IMR-90 (cell line): ENCODE results near the gene HEXIM1. TPM values are rescaled to one million over a fixed set of nuclear protein-coding genes. Genes with fewer than 3 reads are reported as not detected.

Source experiments
- ATAC-seq: fragments of 200-7000 bp; cut with Tn5 transposase; 2 replicates; pipeline ENCODE4 v1.9.1; 2020; ENCODE audit warnings: low read depth, mild to moderate bottlenecking, moderate library complexity
- BruUV-seq: library from RNA; stranded (reverse); fragments of 400-500 nt; replicated peaks from 2 replicates; lab custom pipeline; 2021; lab: Mats Ljungman, UMichigan
- CTCF ChIA-PET: fragments of 300-600 bp; formaldehyde crosslinking; extraction: SDS; loops from one replicate; lab custom pipeline; 2021; ENCODE audit warnings: antibody characterized with exemption; lab: Yijun Ruan, JAX
- POLR2A ChIA-PET: fragments of 300-600 bp; sonication (Branson Sonifier 250); formaldehyde crosslinking; loops from one replicate; lab custom pipeline; 2022; ENCODE audit warnings: antibody characterized with exemption; ENCODE audit not compliant: unreplicated experiment; lab: Charles Lee
- DNase-seq: peaks from one replicate; pipeline ENCODE4 v3.0.0; 2013
- H2AFZ ChIP-seq: replicated peaks from 2 replicates; pipeline ENCODE3; 2013; ENCODE audit warnings: low read length, mild to moderate bottlenecking; ENCODE audit not compliant: poor library complexity
- H2AK5ac ChIP-seq: 2 replicates; pipeline ENCODE4 v1.6.1; 2013; ENCODE audit warnings: low read depth, low read length, inconsistent platforms
- H2AK9ac ChIP-seq: replicated peaks from 2 replicates; pipeline ENCODE3; 2013; ENCODE audit warnings: mild to moderate bottlenecking, low read depth, low read length, moderate library complexity; ENCODE audit not compliant: poor library complexity
- H2BK120ac ChIP-seq: 2 replicates; pipeline ENCODE4 v1.6.1; 2013; ENCODE audit warnings: low read depth, low read length, inconsistent platforms
- H2BK15ac ChIP-seq: 3 replicates; pipeline ENCODE4 v1.6.1; 2013; ENCODE audit warnings: low read depth, low read length, inconsistent platforms
- H2BK20ac ChIP-seq: 2 replicates; pipeline ENCODE4 v1.6.1; 2013; ENCODE audit warnings: low read depth, mild to moderate bottlenecking, inconsistent platforms, low read length, moderate library complexity
- H2BK5ac ChIP-seq: 2 replicates; pipeline ENCODE4 v1.6.1; 2013; ENCODE audit warnings: mild to moderate bottlenecking, low read depth, low read length, inconsistent platforms; ENCODE audit not compliant: poor library complexity, severe bottlenecking
- H3K14ac ChIP-seq: replicated peaks from 2 replicates; pipeline ENCODE4 v1.6.1; 2013; ENCODE audit warnings: low read depth, low read length, inconsistent platforms
- H3K18ac ChIP-seq: 2 replicates; pipeline ENCODE4 v1.6.1; 2013; ENCODE audit warnings: low read depth, low read length, control low read depth
- H3K23ac ChIP-seq: 2 replicates; pipeline ENCODE4 v1.6.1; 2013; ENCODE audit warnings: low read depth, low read length, inconsistent platforms
- H3K27ac ChIP-seq: 2 replicates; pipeline ENCODE4 v1.5.1; 2013; ENCODE audit warnings: mild to moderate bottlenecking, control low read depth, low read length; ENCODE audit not compliant: insufficient read depth
- H3K27me3 ChIP-seq: 2 replicates; pipeline ENCODE4 v1.6.1; 2013; ENCODE audit warnings: low read length; ENCODE audit not compliant: control insufficient read depth, insufficient read depth
- H3K36me3 ChIP-seq: 2 replicates; pipeline ENCODE4 v1.6.1; 2013; ENCODE audit warnings: low read length, mixed read lengths; ENCODE audit not compliant: control insufficient read depth, insufficient read depth
- H3K4ac ChIP-seq: 2 replicates; pipeline ENCODE4 v1.6.1; 2013; ENCODE audit warnings: low read depth, low read length, inconsistent platforms
- H3K4me1 ChIP-seq: 2 replicates; pipeline ENCODE4 v1.6.1; 2013; ENCODE audit warnings: low read length, mixed read lengths; ENCODE audit not compliant: control insufficient read depth, insufficient read depth
- H3K4me2 ChIP-seq: 2 replicates; pipeline ENCODE4 v1.6.1; 2013; ENCODE audit warnings: low read depth, mild to moderate bottlenecking, control low read depth, low read length, moderate library complexity
- H3K4me3 ChIP-seq: 2 replicates; pipeline ENCODE4 v1.5.1; 2013; ENCODE audit warnings: low read depth, mild to moderate bottlenecking, control low read depth, low read length, moderate library complexity; ENCODE audit not compliant: insufficient read depth
- H3K56ac ChIP-seq: 2 replicates; pipeline ENCODE4 v1.6.1; 2013; ENCODE audit warnings: low read length, inconsistent platforms; ENCODE audit not compliant: insufficient read depth; ENCODE audit errors: extremely low read depth
- H3K79me1 ChIP-seq, 2 experiments: 2 replicates each; pipeline ENCODE4 v1.6.1; 2013; ENCODE audit warnings: low read length in 2 of 2, inconsistent platforms in 1 of 2, low read depth in 1 of 2
- H3K9ac ChIP-seq: 2 replicates; pipeline ENCODE4 v1.6.1; 2013; ENCODE audit warnings: low read depth, low read length, control low read depth
- H3K9me1 ChIP-seq: 2 replicates; pipeline ENCODE4 v1.6.1; 2013; ENCODE audit warnings: low read length, inconsistent platforms; ENCODE audit not compliant: insufficient read depth
- H3K9me3 ChIP-seq: 2 replicates; pipeline ENCODE4 v1.6.1; 2013; ENCODE audit warnings: low read length; ENCODE audit not compliant: control insufficient read depth, insufficient read depth
- H4K20me1 ChIP-seq: 2 replicates; pipeline ENCODE4 v1.6.1; 2013; ENCODE audit warnings: low read length, inconsistent platforms; ENCODE audit not compliant: insufficient read depth
- H4K5ac ChIP-seq: 2 replicates; pipeline ENCODE4 v1.6.1; 2013; ENCODE audit warnings: mild to moderate bottlenecking, low read depth, low read length, control low read depth
- H4K8ac ChIP-seq, 2 experiments: 2 replicates each; pipeline ENCODE4 v1.6.1; 2013; ENCODE audit warnings: low read depth in 2 of 2, low read length in 2 of 2, control low read depth in 1 of 2, inconsistent platforms in 1 of 2
- H4K91ac ChIP-seq: 2 replicates; pipeline ENCODE4 v1.6.1; 2013; ENCODE audit warnings: low read depth, low read length, inconsistent platforms; ENCODE audit not compliant: insufficient read depth
- BHLHE40 ChIP-seq: fragments of 150-350 bp; IDR thresholded peaks from 2 replicates; pipeline ENCODE4 v1.6.1; 2016; ENCODE audit warnings: mild to moderate bottlenecking, low read depth, low read length
- CEBPB ChIP-seq: IDR thresholded peaks from 2 replicates; pipeline ENCODE4 v1.6.1; 2012; ENCODE audit warnings: low read depth, low read length, improper control_type of control experiment
- CHD1 ChIP-seq: IDR thresholded peaks from 2 replicates; pipeline ENCODE4 v1.6.1; 2012; ENCODE audit warnings: low read depth, low read length, improper control_type of control experiment
- CTCF ChIP-seq: conservative IDR thresholded peaks from 2 replicates; pipeline ENCODE4 v1.5.1; 2012; ENCODE audit warnings: mild to moderate bottlenecking, low read depth, low read length, improper control_type of control experiment
- ELK1 ChIP-seq: fragments of 150-350 bp; IDR thresholded peaks from 2 replicates; pipeline ENCODE4 v1.6.1; 2016; ENCODE audit warnings: low read depth, mild to moderate bottlenecking, low read length, moderate library complexity, borderline replicate concordance
- FOS ChIP-seq: fragments of 150-350 bp; IDR thresholded peaks from 2 replicates; pipeline ENCODE4 v1.6.1; 2016; ENCODE audit warnings: low read depth, low read length
- MAFK ChIP-seq: IDR thresholded peaks from 2 replicates; pipeline ENCODE4 v1.6.1; 2012; ENCODE audit warnings: low read depth, low read length, improper control_type of control experiment
- MAZ ChIP-seq: IDR thresholded peaks from 2 replicates; pipeline ENCODE4 v1.6.1; 2012; ENCODE audit warnings: low read depth, mild to moderate bottlenecking, low read length, improper control_type of control experiment, moderate library complexity, borderline replicate concordance
- MXI1 ChIP-seq: IDR thresholded peaks from 2 replicates; pipeline ENCODE4 v1.6.1; 2012; ENCODE audit warnings: low read depth, mild to moderate bottlenecking, low read length, moderate library complexity, borderline replicate concordance
- NFE2L2 ChIP-seq: fragments of 150-350 bp; IDR thresholded peaks from 2 replicates; pipeline ENCODE4 v1.6.1; 2016; ENCODE audit warnings: low read depth, mild to moderate bottlenecking, low read length
- POLR2A ChIP-seq: IDR thresholded peaks from 2 replicates; pipeline ENCODE4 v1.6.1; 2012; ENCODE audit warnings: mild to moderate bottlenecking, low read depth, low read length
- RAD21 ChIP-seq: IDR thresholded peaks from 2 replicates; pipeline ENCODE4 v1.6.1; 2012; ENCODE audit warnings: low read length, improper control_type of control experiment
- RCOR1 ChIP-seq: IDR thresholded peaks from 2 replicates; pipeline ENCODE4 v1.6.1; 2012; ENCODE audit warnings: mild to moderate bottlenecking, low read length, improper control_type of control experiment; ENCODE audit not compliant: insufficient replicate concordance
- RFX5 ChIP-seq: IDR thresholded peaks from 2 replicates; pipeline ENCODE4 v1.8.0; 2012; ENCODE audit warnings: low read depth, mild to moderate bottlenecking, low read length, moderate library complexity
- SMC3 ChIP-seq: fragments of 150-350 bp; IDR thresholded peaks from 2 replicates; pipeline ENCODE4 v1.6.1; 2016; ENCODE audit warnings: low read depth, mild to moderate bottlenecking, antibody characterized with exemption, low read length, moderate library complexity
- WGBS, 2 experiments: methylation state at CpG; one replicate each; pipeline versions ENCODE4 v1.1.5 to v1.1.7; 2013; ENCODE audit warnings: missing lambda C conversion rate in 2 of 2; ENCODE audit not compliant: insufficient read length in 1 of 2; ENCODE audit errors: extremely low coverage in 2 of 2; 5-methylcytosine and 5-hydroxymethylcytosine counted together
- dilution Hi-C: fragments of 300-500 bp; cut with HindIII; formaldehyde crosslinking; loops from one replicate; pipeline ENCODE4 v1.14.3; 2018; ENCODE audit warnings: low sequenced_read_pairs; ENCODE audit not compliant: unreplicated experiment
- in situ Hi-C: fragments of 300-500 bp; cut with MboI; formaldehyde crosslinking; loops from 3 replicates; pipeline ENCODE4 v1.14.3; 2019; ENCODE audit warnings: low sequenced_read_pairs, inconsistent platforms, mixed read lengths
- intact Hi-C: fragments of 100-400 bp; cut with micrococcal nuclease; formaldehyde crosslinking; loops from 2 replicates; pipeline ENCODE4 v1.10.0; 2022
- polyA plus RNA-seq, 3 experiments: library from polyadenylated mRNA; depleted of rRNA; stranded (reverse); fragments of >200 nt; gene quantifications; 2 replicates each; pipeline ENCODE4 v1.2.3, GENCODE V29; 2012; ENCODE audit warnings: low replicate concordance in 1 of 3
- total RNA-seq: library from RNA; depleted of rRNA; stranded (reverse); fragments of >200 nt; gene quantifications from 2 replicates; pipeline ENCODE4 v1.2.3, GENCODE V29; 2012
- TF ChIP-seq, protein P1 (sequence below): fragments of 150-350 bp; IDR thresholded peaks from 2 replicates; pipeline ENCODE4 v1.6.1; 2017; ENCODE audit warnings: mild to moderate bottlenecking, antibody characterized with exemption, low read length, low read depth

The HEXIM1 gene
- total and polyA plus RNA-seq, 2 of the 4 experiments (the other 2 are of a cell fraction), result 5.9 to 14.5 TPM

DNA sequence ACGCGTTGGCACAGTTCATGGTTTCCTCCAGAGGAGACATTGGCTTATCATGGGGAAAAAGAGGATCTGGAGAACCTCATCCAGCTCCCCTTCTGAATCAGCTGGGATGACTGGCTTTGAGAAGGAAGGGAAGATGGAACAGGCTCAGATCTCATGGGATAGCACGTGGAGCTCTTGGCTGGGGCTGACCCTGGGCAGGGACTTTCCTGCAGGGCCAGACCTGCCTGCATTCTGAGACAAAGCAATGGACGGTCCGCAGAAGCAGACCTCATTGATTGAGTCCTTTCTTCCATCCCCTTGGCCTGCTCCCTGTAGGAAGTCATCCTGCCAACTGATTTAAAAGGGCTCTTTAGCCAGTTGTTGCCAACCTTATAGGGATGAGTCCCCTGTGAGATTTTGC lies 42.2 kb upstream of the HEXIM1 start:
- no peak overlapping the region for H3K9ac ChIP-seq
- no peak overlapping the region for H3K4me3 ChIP-seq
- no peak overlapping the region for H3K4ac ChIP-seq
- H3K27ac ChIP-seq, result no peak overlapping the region
- H3K9me1 ChIP-seq, result no peaks in the 10 kb centered on the region
- BruUV-seq, result no TSS peak
- peaks cover 78% of the 10 kb centered on the region for H3K36me3 ChIP-seq
- POLR2A ChIA-PET, result no interaction called here
- H3K14ac ChIP-seq, result no peak overlapping the region
- H4K91ac ChIP-seq, result no peak overlapping the region
- dilution Hi-C loops (no loop called here), intact Hi-C loops (no loop called here), in situ Hi-C loops (no loop called here)
- H3K23ac ChIP-seq, result no peak overlapping the region
- no peak overlapping the region for H4K5ac ChIP-seq
- no peak overlapping the region for H2BK15ac ChIP-seq
- ATAC-seq (no peak), DNase-seq (no peak)
- H3K4me2 ChIP-seq, result no peak overlapping the region
- no peaks in the 10 kb centered on the region for H3K4me1 ChIP-seq
- H3K79me1 ChIP-seq, result peaks cover 4 to 39% of the 10 kb centered on the region in 2 experiments; a peak in 2 of 4 replicates
- H2AK5ac ChIP-seq, result no peak overlapping the region
- peaks cover 13% of the 10 kb centered on the region for H4K20me1 ChIP-seq
- no peak overlapping the region for H3K56ac ChIP-seq
- no peak overlapping the region for H2AFZ ChIP-seq
- no peak overlapping the region for H2BK5ac ChIP-seq
- H3K18ac ChIP-seq, result no peak overlapping the region
- no peaks in the 10 kb centered on the region for H3K9me3 ChIP-seq
- no peak overlapping the region for H2BK20ac ChIP-seq
- WGBS, 2 experiments, result no CpG with 5 or more reads among the region's 5 CpGs
- no peak overlapping the region for H4K8ac ChIP-seq
- no peak overlapping the region for H2AK9ac ChIP-seq
- TF ChIP-seq CHD1 (no peak), NFE2L2 (no peak), BHLHE40 (no peak), MXI1 (no peak), MAFK (no peak), CEBPB (no peak), RCOR1 (no peak), CTCF (no peak), POLR2A (no peak), SMC3 (no peak), ELK1 (no peak), RFX5 (no peak), RAD21 (no peak), FOS (no peak), MAZ (no peak)
- TF ChIP-seq, protein P1, sequence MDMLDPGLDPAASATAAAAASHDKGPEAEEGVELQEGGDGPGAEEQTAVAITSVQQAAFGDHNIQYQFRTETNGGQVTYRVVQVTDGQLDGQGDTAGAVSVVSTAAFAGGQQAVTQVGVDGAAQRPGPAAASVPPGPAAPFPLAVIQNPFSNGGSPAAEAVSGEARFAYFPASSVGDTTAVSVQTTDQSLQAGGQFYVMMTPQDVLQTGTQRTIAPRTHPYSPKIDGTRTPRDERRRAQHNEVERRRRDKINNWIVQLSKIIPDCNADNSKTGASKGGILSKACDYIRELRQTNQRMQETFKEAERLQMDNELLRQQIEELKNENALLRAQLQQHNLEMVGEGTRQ, result no peak
- no peaks in the 10 kb centered on the region for H3K27me3 ChIP-seq
- CTCF ChIA-PET, result interaction anchor here (1.1 kb wide), 1 partner anchor 166 kb away, joined by 3 read pairs; no protein-coding TSS in a partner anchor
- no peak overlapping the region for H2BK120ac ChIP-seq
